ENCODE measurements around the gene C18orf63.

DNA sequence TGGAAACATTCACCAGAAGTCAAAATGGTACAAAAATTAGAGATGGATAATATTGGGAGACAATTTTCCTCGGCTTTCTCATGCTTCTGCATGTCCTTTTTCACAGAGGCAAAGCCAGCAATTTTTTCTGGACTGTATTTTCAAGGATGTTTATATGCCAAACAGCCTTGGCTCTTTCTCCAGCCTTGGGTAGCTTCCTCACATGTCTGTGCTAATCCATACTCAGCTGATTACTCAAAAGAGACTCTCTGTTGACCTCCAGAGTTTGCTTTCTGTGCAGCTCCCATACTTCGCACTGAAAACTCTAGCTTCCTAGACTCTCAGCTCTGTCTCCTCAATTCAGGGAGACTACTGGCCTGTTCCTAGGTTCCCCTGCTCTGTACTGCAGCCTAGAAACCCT, 10.6 kb downstream of the C18orf63 start:
- TF ChIP-seq, protein P1, sequence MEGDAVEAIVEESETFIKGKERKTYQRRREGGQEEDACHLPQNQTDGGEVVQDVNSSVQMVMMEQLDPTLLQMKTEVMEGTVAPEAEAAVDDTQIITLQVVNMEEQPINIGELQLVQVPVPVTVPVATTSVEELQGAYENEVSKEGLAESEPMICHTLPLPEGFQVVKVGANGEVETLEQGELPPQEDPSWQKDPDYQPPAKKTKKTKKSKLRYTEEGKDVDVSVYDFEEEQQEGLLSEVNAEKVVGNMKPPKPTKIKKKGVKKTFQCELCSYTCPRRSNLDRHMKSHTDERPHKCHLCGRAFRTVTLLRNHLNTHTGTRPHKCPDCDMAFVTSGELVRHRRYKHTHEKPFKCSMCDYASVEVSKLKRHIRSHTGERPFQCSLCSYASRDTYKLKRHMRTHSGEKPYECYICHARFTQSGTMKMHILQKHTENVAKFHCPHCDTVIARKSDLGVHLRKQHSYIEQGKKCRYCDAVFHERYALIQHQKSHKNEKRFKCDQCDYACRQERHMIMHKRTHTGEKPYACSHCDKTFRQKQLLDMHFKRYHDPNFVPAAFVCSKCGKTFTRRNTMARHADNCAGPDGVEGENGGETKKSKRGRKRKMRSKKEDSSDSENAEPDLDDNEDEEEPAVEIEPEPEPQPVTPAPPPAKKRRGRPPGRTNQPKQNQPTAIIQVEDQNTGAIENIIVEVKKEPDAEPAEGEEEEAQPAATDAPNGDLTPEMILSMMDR (IDR thresholded peaks at IDR 0.05; ENCODE audit: low read depth, low read length): no peak
- TF ChIP-seq, protein P2, sequence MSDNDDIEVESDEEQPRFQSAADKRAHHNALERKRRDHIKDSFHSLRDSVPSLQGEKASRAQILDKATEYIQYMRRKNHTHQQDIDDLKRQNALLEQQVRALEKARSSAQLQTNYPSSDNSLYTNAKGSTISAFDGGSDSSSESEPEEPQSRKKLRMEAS (IDR thresholded peaks at IDR 0.05; ENCODE audit: low read depth, low read length): no peak

All from NB4 (cell line).